Stimulated activated naive CD4-positive, alpha-beta T cell treated with Interleukin-2 at 50 U/mL for 16 hours (primary cell): Measurements from ENCODE around the gene KCND2.
A peak's percentile ranks its signal among the peaks of the same experiment; 100 is the strongest.
"Not testable (repeated sequence)": the region's sequence is repeated elsewhere in the genome, so short reads cannot be mapped to it uniquely, and the experiment has no call there.

ENCODE experiments used
- DNase-seq: peaks from one replicate; lab custom pipeline; 2025; lab: John Stamatoyannopoulos, UW

Gene KCND2

GRCh38 chr7:120743128-120743527 is 470.2 kb downstream of the KCND2 start:
- DNase-seq, result no peak

GRCh38 chr7:120760050-120760449 is 487.1 kb downstream of the KCND2 start:
- DNase-seq, result no peak

GRCh38 chr7:120760851-120761250 is 487.9 kb downstream of the KCND2 start:
- no peak for DNase-seq

GRCh38 chr7:120770206-120770605 is 497.2 kb downstream of the KCND2 start:
- no peak for DNase-seq

GRCh38 chr7:120774481-120774880 is 501.5 kb downstream of the KCND2 start:
- DNase-seq, result no peak

GRCh38 chr7:120775755-120776154 is 502.8 kb downstream of the KCND2 start:
- DNase-seq, result no peak

- not testable (repeated sequence) for DNase-seq
Observed at GRCh38 chr7:120779078-120779477, 506.1 kb downstream of the KCND2 start.

GRCh38 chr7:120780451-120780850 is 507.5 kb downstream of the KCND2 start:
- DNase-seq, result not testable (repeated sequence)

- DNase-seq, result no peak
Observed at GRCh38 chr7:120780938-120781337, 508.0 kb downstream of the KCND2 start.

- DNase-seq, result not testable (repeated sequence)
Observed at GRCh38 chr7:120781924-120782323, 508.9 kb downstream of the KCND2 start.

GRCh38 chr7:120783273-120783672 is 510.3 kb downstream of the KCND2 start:
- no peak for DNase-seq

- no peak for DNase-seq
Observed at GRCh38 chr7:120783721-120784120, 510.7 kb downstream of the KCND2 start.

- DNase-seq, result no peak
Observed at GRCh38 chr7:120785095-120785494, 512.1 kb downstream of the KCND2 start.

- DNase-seq, result peak; percentile 47
Observed at GRCh38 chr7:120792091-120792860, 519.3 kb downstream of the KCND2 start.

GRCh38 chr7:120792861-120793130 is 519.8 kb downstream of the KCND2 start:
- DNase-seq, result no peak

GRCh38 chr7:120793213-120793936 is 520.4 kb downstream of the KCND2 start:
- DNase-seq, result no peak

GRCh38 chr7:120794106-120794729 is 521.2 kb downstream of the KCND2 start:
- DNase-seq, result no peak

GRCh38 chr7:120797026-120797645 is 524.2 kb downstream of the KCND2 start:
- DNase-seq, result no peak

GRCh38 chr7:120799147-120799546 is 526.2 kb downstream of the KCND2 start:
- no peak for DNase-seq
